Measurements from ENCODE around the gene SEZ6L2. TPM values are rescaled to one million over a fixed set of nuclear protein-coding genes. Genes with fewer than 3 reads are reported as not detected.

The SEZ6L2 gene
- total RNA-seq: 2.1 and 10.0 TPM in 2 replicates

GRCh38 chr16:29899516-29900101 is at the start of gene SEZ6L2:
SEZ6L2 (minus strand) TSS chr16:29899550; CDS start chr16:29899019, 531 bp downstream.

GRCh38 chr16:29925781-29926710 is 26.7 kb upstream of the SEZ6L2 start, which contains the start of gene KCTD13:
KCTD13 (minus strand) TSS chr16:29926226; CDS start chr16:29926033, 193 bp downstream.

GRCh38 chr16:29900102-29900887 is 945 bp upstream of the SEZ6L2 start, which contains the start of gene ASPHD1:
ASPHD1 (plus strand) TSS chr16:29900488; CDS start chr16:29900972, 484 bp downstream.

GRCh38 chr16:29862884-29863668 is 36.3 kb downstream of the SEZ6L2 start, which contains the start of gene CDIPT:
CDIPT (minus strand) TSS chr16:29863226; CDS start chr16:29862857, 369 bp downstream.

Other genes with a start within 250 kb of the SEZ6L2 start
- not detected in 2 replicates for gene SPN, start 236.3 kb downstream of the SEZ6L2 start, total RNA-seq
- gene QPRT, start 220.4 kb downstream of the SEZ6L2 start, total RNA-seq: 101 and 156 TPM in 2 replicates
- gene C16orf54, start 153.6 kb downstream of the SEZ6L2 start, total RNA-seq: not detected in 2 replicates
- not detected in 2 replicates for gene ZG16, start 121.3 kb downstream of the SEZ6L2 start, total RNA-seq
- 33.2 and 134 TPM in 2 replicates for gene KIF22, start 108.8 kb downstream of the SEZ6L2 start, total RNA-seq
- gene MAZ, start 93.0 kb downstream of the SEZ6L2 start, total RNA-seq: 128 and 170 TPM in 2 replicates
- gene PRRT2, start 87.4 kb downstream of the SEZ6L2 start, total RNA-seq: 1.8 and 2.9 TPM in 2 replicates
- 21.1 and 30.1 TPM in 2 replicates for gene PAGR1, start 83.4 kb downstream of the SEZ6L2 start, total RNA-seq
- gene MVP, start 79.1 kb downstream of the SEZ6L2 start, total RNA-seq: 413 and 417 TPM in 2 replicates
- gene CDIPT, start 36.3 kb downstream of the SEZ6L2 start, total RNA-seq: 59.4 and 102 TPM in 2 replicates
- gene ASPHD1, start 938 bp upstream of the SEZ6L2 start, total RNA-seq: 9.1 and 9.4 TPM in 2 replicates
- 13.2 and 14.3 TPM in 2 replicates for gene KCTD13, start 26.7 kb upstream of the SEZ6L2 start, total RNA-seq
- 49.6 and 86.6 TPM in 2 replicates for gene TMEM219, start 62.5 kb upstream of the SEZ6L2 start, total RNA-seq
- gene TAOK2, start 74.3 kb upstream of the SEZ6L2 start, total RNA-seq: 56.2 and 62.0 TPM in 2 replicates
- gene HIRIP3, start 96.1 kb upstream of the SEZ6L2 start, total RNA-seq: 9.0 and 15.5 TPM in 2 replicates
- 17.2 and 47.3 TPM in 2 replicates for gene INO80E, start 96.7 kb upstream of the SEZ6L2 start, total RNA-seq
- gene DOC2A, start 111.5 kb upstream of the SEZ6L2 start, total RNA-seq: 0.22 and 0.62 TPM in 2 replicates
- not detected in 2 replicates for gene C16orf92, start 123.6 kb upstream of the SEZ6L2 start, total RNA-seq
- 0.22 TPM in 1 of 2 replicates, not detected in the other for gene TLCD3B, start 131.7 kb upstream of the SEZ6L2 start, total RNA-seq
- 528 and 721 TPM in 2 replicates for gene ALDOA, start 166.2 kb upstream of the SEZ6L2 start, total RNA-seq
- 226 and 306 TPM in 2 replicates for gene PPP4C, start 176.4 kb upstream of the SEZ6L2 start, total RNA-seq
- gene TBX6, start 192.4 kb upstream of the SEZ6L2 start, total RNA-seq: 0.11 and 0.12 TPM in 2 replicates
- gene YPEL3, start 196.7 kb upstream of the SEZ6L2 start, total RNA-seq: 4.6 and 5.5 TPM in 2 replicates
- gene GDPD3, start 214.0 kb upstream of the SEZ6L2 start, total RNA-seq: 0.55 and 1.1 TPM in 2 replicates
- 28.6 and 32.9 TPM in 2 replicates for gene MAPK3, start 223.7 kb upstream of the SEZ6L2 start, total RNA-seq

Measured in uterine smooth muscle cell (primary cell).